CD4-positive, alpha-beta memory T cell (primary cell): ENCODE measurements around the gene C1orf50. TPM values are rescaled to one million over a fixed set of nuclear protein-coding genes. Genes with fewer than 3 reads are reported as not detected.

Source experiments
- CTCF ChIA-PET: fragments of 350-600 bp; sonication (Branson Sonifier 250); formaldehyde crosslinking; loops from one replicate; lab custom pipeline; 2021; ENCODE audit warnings: inconsistent platforms; ENCODE audit not compliant: partially characterized antibody; lab: Charles Lee
- POLR2A ChIA-PET: fragments of 350-600 bp; sonication (Branson Sonifier 250); formaldehyde crosslinking; loops from one replicate; lab custom pipeline; 2021; ENCODE audit not compliant: partially characterized antibody; lab: Charles Lee
- DNase-seq, 5 donors: peaks; one replicate each; pipeline versions ENCODE4 v3.0.0 to v3.0.0-alpha.2; 2020 to 2022; ENCODE audit warnings: mixed read lengths in 1 of 5
- H3K27ac ChIP-seq: one replicate; pipeline ENCODE4 v1.7.0; 2013; ENCODE audit warnings: low read depth, low read length
- H3K27me3 ChIP-seq: 2 replicates; pipeline ENCODE4 v1.7.0; 2013; ENCODE audit warnings: mild to moderate bottlenecking, low read length, moderate library complexity; ENCODE audit not compliant: insufficient read depth
- H3K36me3 ChIP-seq: 2 replicates; pipeline ENCODE4 v1.7.0; 2013; ENCODE audit warnings: mild to moderate bottlenecking, low read length, moderate library complexity; ENCODE audit not compliant: insufficient read depth
- H3K4me1 ChIP-seq: 2 replicates; pipeline ENCODE4 v1.7.0; 2013; ENCODE audit warnings: mild to moderate bottlenecking, low read length, moderate library complexity; ENCODE audit not compliant: insufficient read depth
- H3K4me3 ChIP-seq, 2 donors: one replicate each; pipeline ENCODE4 v1.7.0; 2013; ENCODE audit warnings: low read length in 2 of 2, mild to moderate bottlenecking in 1 of 2
- H3K9me3 ChIP-seq, 2 donors: one replicate each; pipeline ENCODE4 v1.7.0; 2013; ENCODE audit warnings: low read length in 2 of 2, control low read depth in 1 of 2; ENCODE audit not compliant: control insufficient read depth in 1 of 2
- H3K27ac Mint-ChIP-seq, 7 donors: one replicate each; pipeline ENCODE4 v1.8.0; 2020 to 2021; ENCODE audit warnings: mixed read lengths in 7 of 7, mild to moderate bottlenecking in 6 of 7, inconsistent platforms in 3 of 7, moderate library complexity in 3 of 7
- H3K27me3 Mint-ChIP-seq, 2 donors: one replicate each; pipeline ENCODE4 v1.8.0; 2020 to 2021; ENCODE audit warnings: mixed read lengths in 2 of 2
- H3K36me3 Mint-ChIP-seq, 2 donors: one replicate each; pipeline ENCODE4 v1.8.0; 2020 to 2021; ENCODE audit warnings: mixed read lengths in 2 of 2, inconsistent platforms in 1 of 2, mild to moderate bottlenecking in 1 of 2
- H3K4me1 Mint-ChIP-seq, 4 donors: one replicate each; pipeline ENCODE4 v1.8.0; 2020 to 2021; ENCODE audit warnings: mixed read lengths in 4 of 4, mild to moderate bottlenecking in 1 of 4
- H3K4me3 Mint-ChIP-seq, 8 donors: one replicate each; pipeline ENCODE4 v1.8.0; 2020 to 2021; ENCODE audit warnings: mixed read lengths in 8 of 8, mild to moderate bottlenecking in 7 of 8, moderate library complexity in 6 of 8, inconsistent platforms in 3 of 8
- H3K9me3 Mint-ChIP-seq, 8 donors: one replicate each; pipeline ENCODE4 v1.8.0; 2020 to 2021; ENCODE audit warnings: mixed read lengths in 8 of 8, mild to moderate bottlenecking in 5 of 8, inconsistent platforms in 3 of 8, moderate library complexity in 1 of 8
- intact Hi-C: fragments of 100-400 bp; cut with micrococcal nuclease; formaldehyde crosslinking; loops from one replicate; pipeline ENCODE4 v1.15.1; 2023
- polyA plus RNA-seq, 2 donors: library from polyadenylated mRNA; unstranded; fragments of 300-500 nt; fragmentation: Illumina TruSeq; gene quantifications; one replicate each; pipeline ENCODE4 v1.2.3, GENCODE V29; 2021
- total RNA-seq, 2 experiments: library from RNA; stranded (reverse); gene quantifications; one replicate each; pipeline ENCODE4 v1.2.3, GENCODE V29; 2021

Gene C1orf50
- total and polyA plus RNA-seq, 4 experiments from 2014 or later: 2.5 to 20.9 (median 14.6) TPM

DNA sequence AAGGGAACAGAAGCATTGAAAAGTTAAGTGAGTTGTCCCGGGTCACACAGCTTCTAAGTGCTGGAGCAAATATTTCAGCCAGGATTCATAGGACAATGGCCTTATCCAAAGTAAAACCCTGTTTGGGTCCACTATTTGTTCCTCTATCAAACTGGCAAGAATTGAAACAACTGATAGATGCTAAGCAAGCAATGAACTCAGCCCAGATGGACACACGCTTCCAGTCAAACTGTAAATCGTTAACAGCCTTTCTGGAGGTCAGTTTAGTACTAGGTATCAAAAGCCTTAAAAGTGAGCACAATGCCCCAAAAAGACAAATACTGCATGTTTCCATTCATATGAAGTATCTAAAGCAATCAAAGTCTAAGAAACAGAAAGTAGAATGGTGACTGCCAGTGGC, 50.9 kb downstream of the C1orf50 start:
- H3K27ac ChIP-seq: no peak overlapping the region
- DNase-seq: no peak
- POLR2A ChIA-PET: interaction anchor here (0.8 to 4.3 kb wide), 6 partner anchors 18 to 135 kb away, joined by 3 to 66 read pairs (median 17); partner anchors contain the start of genes C1orf50, P3H1, TMEM269 and YBX1
- H3K4me3 ChIP-seq: no peak overlapping the region
- intact Hi-C loops: loop anchor here (1.0 to 10.0 kb wide), 6 partner anchors 51 to 483 kb away; partner anchors contain the start of genes C1orf50, CFAP57, EBNA1BP2 and FOXJ3
- Mint-ChIP-seq H3K9me3 (no peaks in the 10 kb centered on the region), H3K27me3 (no peaks in the 10 kb centered on the region), H3K36me3 (peaks cover 3 to 13% of the 10 kb centered on the region in 2 donors), H3K4me3 (peak overlapping the region; percentile 25 to 86 (median 64)), H3K4me1 (peaks cover 19 to 32% (median 27%) of the 10 kb centered on the region in 4 donors), H3K27ac (peak overlapping the region in 3 of 7 donors; percentile 18 to 86 (median 76))
- H3K4me1 ChIP-seq: peaks cover 17% of the 10 kb centered on the region
- no peaks in the 10 kb centered on the region for H3K9me3 ChIP-seq
- CTCF ChIA-PET: interaction anchor here (0.9 to 2.6 kb wide), 2 partner anchors 28 to 51 kb away, joined by 3 to 18 read pairs; partner anchors contain the start of genes C1orf50, P3H1 and ZNF691
- no peaks in the 10 kb centered on the region for H3K27me3 ChIP-seq
- H3K36me3 ChIP-seq: no peaks in the 10 kb centered on the region

DNA sequence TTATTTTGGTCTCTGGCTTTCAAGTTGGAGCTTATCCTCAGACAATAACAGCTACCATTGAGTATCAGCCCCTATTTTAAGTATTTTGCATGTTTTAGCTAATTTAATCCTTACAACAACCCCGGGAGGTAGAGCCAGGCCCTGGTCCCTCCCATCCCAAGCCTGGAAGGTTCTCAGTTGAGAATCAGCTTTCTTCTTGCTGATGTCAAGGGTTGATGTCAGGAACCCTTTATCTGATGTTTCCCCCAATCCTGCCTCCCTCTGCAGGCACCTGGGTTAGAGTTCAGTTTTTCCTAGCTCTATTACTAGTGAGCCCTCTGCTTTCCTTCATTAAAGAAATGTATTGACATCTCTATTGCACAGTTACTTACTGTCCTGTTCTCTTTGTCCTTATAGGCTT, 53.8 kb downstream of the C1orf50 start:
- no peaks in the 10 kb centered on the region for H3K36me3 ChIP-seq
- intact Hi-C loops: no loop called here
- Mint-ChIP-seq H3K27ac (peak overlapping the region in 2 of 7 donors; percentile 48 to 49), H3K4me3 (no peak overlapping the region), H3K36me3 (peaks cover 0 to 6% of the 10 kb centered on the region in 2 donors), H3K27me3 (no peaks in the 10 kb centered on the region), H3K9me3 (no peaks in the 10 kb centered on the region), H3K4me1 (peaks cover 17 to 30% (median 23%) of the 10 kb centered on the region in 4 donors)
- H3K27me3 ChIP-seq: no peaks in the 10 kb centered on the region
- no peak overlapping the region for H3K4me3 ChIP-seq
- no peaks in the 10 kb centered on the region for H3K9me3 ChIP-seq
- CTCF ChIA-PET: interaction anchor here (0.6 to 1.4 kb wide), 3 partner anchors 10 to 183 kb away, joined by 3 to 6 read pairs (median 3); partner anchors contain the start of gene ZNF691
- no peak overlapping the region for H3K27ac ChIP-seq
- peaks cover 11% of the 10 kb centered on the region for H3K4me1 ChIP-seq
- no peak for DNase-seq
- POLR2A ChIA-PET: interaction anchor here (0.7 to 1.3 kb wide), 5 partner anchors 25 to 1320 kb away, joined by 3 to 5 read pairs (median 3); partner anchors contain the start of genes C1orf50, KLF18, P3H1 and ZNF691

DNA sequence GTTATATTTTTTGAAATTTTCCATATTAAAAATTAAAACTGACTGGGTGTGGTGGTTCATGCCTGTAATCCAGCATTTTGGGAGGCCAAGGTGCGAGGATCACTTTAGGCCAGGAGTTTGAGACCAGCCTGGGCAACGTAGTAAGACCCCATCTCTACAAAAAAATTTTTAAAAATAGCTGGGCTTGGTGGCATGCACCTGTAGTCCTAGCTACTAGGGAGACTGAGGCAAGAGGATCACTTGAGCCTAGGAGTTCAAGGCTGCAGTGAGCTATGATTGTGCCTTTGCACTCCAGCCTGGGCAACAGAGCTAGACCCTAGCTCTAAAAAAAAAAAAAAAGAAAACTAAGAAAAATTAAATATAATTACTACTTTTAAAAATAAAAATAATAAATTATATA, 54.6 kb downstream of the C1orf50 start:
- no peaks in the 10 kb centered on the region for H3K9me3 Mint-ChIP-seq
- H3K36me3 Mint-ChIP-seq: no peaks in the 10 kb centered on the region

DNA sequence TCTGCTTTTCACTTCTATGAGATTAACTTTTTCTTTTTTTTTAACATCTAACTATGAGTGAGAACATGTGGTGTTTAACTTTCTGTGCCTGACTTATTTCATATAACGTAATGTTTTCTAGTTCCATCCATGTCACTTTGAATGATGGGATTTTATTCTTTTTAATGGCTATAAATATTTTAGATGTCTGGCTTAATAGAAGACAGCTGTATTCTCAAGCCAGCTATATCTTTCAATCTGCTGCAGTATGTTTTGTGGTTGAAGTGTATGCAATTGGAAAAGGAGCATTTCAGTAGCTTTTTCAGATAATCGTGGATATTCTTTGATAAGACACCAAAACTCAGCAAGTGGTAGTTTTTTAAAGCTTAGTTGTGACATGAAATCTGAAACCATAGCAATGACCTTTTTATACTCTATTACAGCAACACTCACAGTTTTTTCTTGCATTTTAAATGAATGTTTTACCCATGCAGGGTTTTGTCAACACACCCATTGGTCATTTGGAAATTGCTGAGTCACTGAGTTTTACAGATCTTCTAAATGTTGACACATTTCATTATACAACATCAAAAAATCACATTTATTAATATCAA, 55.8 kb downstream of the C1orf50 start:
- H3K4me1 ChIP-seq: no peaks in the 10 kb centered on the region
- H3K27ac Mint-ChIP-seq: peak overlapping the region in 2 of 7 donors; percentile 6 to 29
- CTCF ChIA-PET: interaction anchor here (1.2 kb wide), 1 partner anchor 57 kb away, joined by 3 read pairs; the partner anchor contains the start of genes C1orf50 and P3H1
- H3K36me3 Mint-ChIP-seq: no peaks in the 10 kb centered on the region
- H3K27ac ChIP-seq: no peak overlapping the region
- H3K9me3 ChIP-seq: no peaks in the 10 kb centered on the region
- DNase-seq: no peak
- H3K36me3 ChIP-seq: no peaks in the 10 kb centered on the region
- intact Hi-C loops: no loop called here
- H3K4me3 ChIP-seq: no peak overlapping the region
- peaks cover 6 to 13% (median 10%) of the 10 kb centered on the region in 4 donors for H3K4me1 Mint-ChIP-seq
- H3K9me3 Mint-ChIP-seq: no peaks in the 10 kb centered on the region
- H3K27me3 Mint-ChIP-seq: no peaks in the 10 kb centered on the region
- H3K4me3 Mint-ChIP-seq: no peak overlapping the region
- H3K27me3 ChIP-seq: no peaks in the 10 kb centered on the region
- POLR2A ChIA-PET: no interaction called here

More for the DNA sequence above, 54.6 kb downstream of the C1orf50 start:
- Histone ChIP-seq H3K27ac (no peak overlapping the region), H3K9me3 (no peaks in the 10 kb centered on the region), H3K27me3 (no peaks in the 10 kb centered on the region), H3K4me3 (no peak overlapping the region), H3K36me3 (no peaks in the 10 kb centered on the region), H3K4me1 (peaks cover 4% of the 10 kb centered on the region)
- Mint-ChIP-seq H3K4me1 (peaks cover 11 to 21% (median 15%) of the 10 kb centered on the region in 4 donors), H3K4me3 (no peak overlapping the region), H3K27ac (no peak overlapping the region), H3K27me3 (no peaks in the 10 kb centered on the region)
- ChIA-PET CTCF (interaction anchor here (1.2 to 1.4 kb wide), 3 partner anchors 10 to 55 kb away, joined by 3 to 6 read pairs (median 3); partner anchors contain the start of genes C1orf50, P3H1 and ZNF691), POLR2A (interaction anchor here (1.0 to 1.3 kb wide), 2 partner anchors 25 to 79 kb away, joined by 3 to 4 read pairs; partner anchors contain the start of gene ZNF691)
- intact Hi-C loops: no loop called here
- no peak for DNase-seq

DNA sequence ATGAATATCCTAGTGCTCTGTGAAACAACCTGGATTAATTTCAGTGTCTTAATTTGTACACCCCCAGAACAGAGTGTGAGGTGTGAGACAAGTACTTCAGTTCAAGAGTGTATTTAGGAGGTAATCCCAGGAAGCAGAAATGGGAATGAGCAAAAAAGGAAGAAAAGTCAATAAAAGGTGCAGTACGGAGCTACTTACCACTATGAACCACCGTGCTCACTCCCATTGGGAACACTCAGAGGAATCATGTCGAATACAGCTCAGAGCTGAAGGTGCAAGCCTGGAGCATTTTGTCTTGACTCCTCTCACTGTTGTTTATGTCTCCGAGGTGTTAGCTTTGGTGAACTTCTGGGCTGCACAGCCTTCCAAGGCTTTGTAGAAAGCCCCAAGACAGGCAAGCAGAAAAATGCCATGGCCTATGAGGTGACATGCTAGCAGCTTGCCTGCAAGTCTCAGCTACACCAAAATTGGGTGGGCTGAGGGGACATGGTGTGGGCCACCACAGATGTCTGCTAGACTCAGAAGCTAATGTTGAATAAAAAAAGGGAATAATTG, 57.5 kb downstream of the C1orf50 start:
- no peaks in the 10 kb centered on the region for H3K4me1 ChIP-seq
- Mint-ChIP-seq H3K27ac (no peak overlapping the region), H3K27me3 (no peaks in the 10 kb centered on the region), H3K4me3 (no peak overlapping the region), H3K4me1 (peaks cover 0 to 4% (median 4%) of the 10 kb centered on the region in 4 donors), H3K9me3 (no peaks in the 10 kb centered on the region), H3K36me3 (peaks cover 0 to 2% of the 10 kb centered on the region in 2 donors)
- H3K9me3 ChIP-seq: no peaks in the 10 kb centered on the region
- no peak overlapping the region for H3K4me3 ChIP-seq
- H3K27me3 ChIP-seq: no peaks in the 10 kb centered on the region
- no peak for DNase-seq
- ChIA-PET POLR2A (interaction anchor here (1.0 kb wide), 1 partner anchor 58 kb away, joined by 3 read pairs; the partner anchor contains the start of genes C1orf50 and P3H1), CTCF (interaction anchor here (1.2 to 1.3 kb wide), 2 partner anchors 46 to 249 kb away, joined by 3 read pairs; no protein-coding TSS in a partner anchor)
- no peak overlapping the region for H3K27ac ChIP-seq
- intact Hi-C loops: no loop called here
- no peaks in the 10 kb centered on the region for H3K36me3 ChIP-seq

DNA sequence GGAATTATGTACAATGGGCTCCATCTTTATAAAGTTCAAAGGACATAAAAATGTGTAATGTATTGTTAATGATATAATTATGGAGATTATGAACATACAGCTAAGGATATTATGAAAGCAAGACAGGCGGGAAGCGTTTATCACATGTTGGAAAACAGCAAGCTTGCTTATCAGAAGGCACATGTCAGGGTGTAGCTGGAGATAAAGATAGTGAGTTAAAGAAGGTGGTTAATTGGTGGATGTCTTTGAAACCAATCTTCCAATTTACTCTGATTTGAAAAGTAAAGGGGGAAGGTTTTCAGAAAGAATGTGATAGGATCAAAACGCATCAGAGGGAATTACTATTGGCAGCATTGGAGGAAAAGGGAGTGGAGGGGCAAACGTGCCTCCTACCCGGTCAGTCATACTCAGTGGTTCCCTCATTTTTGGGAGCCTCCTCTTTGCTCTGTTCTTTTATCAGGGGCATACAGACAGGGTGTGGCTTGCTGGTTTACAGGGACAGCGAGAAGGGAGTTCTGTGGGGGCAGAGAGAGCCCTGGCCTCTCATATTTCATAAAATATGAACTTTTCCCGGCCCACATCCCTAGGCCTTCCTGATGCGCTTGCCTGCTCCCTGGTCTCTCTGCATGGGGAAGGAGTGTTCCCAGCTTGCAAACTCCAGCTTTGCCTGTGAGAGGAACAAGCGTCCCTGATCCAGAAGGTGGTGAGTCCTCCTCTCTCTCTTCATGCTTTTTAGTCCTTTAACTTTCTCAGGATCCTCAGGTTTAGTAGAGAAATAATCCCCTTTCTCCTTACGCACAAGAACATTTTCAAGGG, 58.2 kb downstream of the C1orf50 start:
- no peak overlapping the region for H3K4me3 Mint-ChIP-seq
- Histone ChIP-seq H3K4me1 (no peaks in the 10 kb centered on the region), H3K9me3 (no peaks in the 10 kb centered on the region), H3K27me3 (no peaks in the 10 kb centered on the region), H3K27ac (no peak overlapping the region), H3K36me3 (no peaks in the 10 kb centered on the region), H3K4me3 (no peak overlapping the region)
- intact Hi-C loops: no loop called here
- H3K36me3 Mint-ChIP-seq: peaks cover 0 to 7% of the 10 kb centered on the region in 2 donors
- H3K9me3 Mint-ChIP-seq: no peaks in the 10 kb centered on the region
- no peaks in the 10 kb centered on the region for H3K27me3 Mint-ChIP-seq
- ChIA-PET CTCF (interaction anchor here (0.9 to 1.3 kb wide), 2 partner anchors 89 to 248 kb away, joined by 3 read pairs; no protein-coding TSS in a partner anchor), POLR2A (no interaction called here)
- no peak for DNase-seq
- peak overlapping the region in 1 of 7 donors; percentile 25 for H3K27ac Mint-ChIP-seq
- H3K4me1 Mint-ChIP-seq: peaks cover 0 to 3% (median 0%) of the 10 kb centered on the region in 4 donors
